ENCODE data around the gene OBSCN.
"Not testable (repeated sequence)": the region's sequence is repeated elsewhere in the genome, so short reads cannot be mapped to it uniquely, and the experiment has no call there.

OBSCN gene

DNA sequence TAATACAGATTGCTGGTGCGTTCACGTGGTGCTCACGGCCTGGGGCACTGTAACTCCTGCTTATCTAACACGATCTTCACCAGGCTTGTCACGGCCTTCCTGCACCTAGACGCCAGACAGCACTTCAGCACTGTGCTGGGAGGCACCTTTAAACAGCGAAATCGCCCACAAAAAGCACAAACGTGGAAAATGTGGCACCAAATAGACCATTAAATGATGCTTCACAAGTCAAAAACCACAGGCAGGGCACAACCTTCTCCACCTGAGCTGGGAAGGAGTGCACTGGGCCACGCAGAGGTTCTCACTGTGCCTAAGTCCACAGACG, 22.2 kb upstream of the OBSCN start:
- no peak for DNase-seq (ENCODE audit: low read depth)

- DNase-seq (ENCODE audit: low read depth): not testable (repeated sequence)
These were observed 19.6 kb upstream of the OBSCN start for GRCh38 chr1:228188249-228188648.

GRCh38 chr1:228190182-228190581, 17.7 kb upstream of the OBSCN start:
- DNase-seq (ENCODE audit: low read depth): no peak

DNA sequence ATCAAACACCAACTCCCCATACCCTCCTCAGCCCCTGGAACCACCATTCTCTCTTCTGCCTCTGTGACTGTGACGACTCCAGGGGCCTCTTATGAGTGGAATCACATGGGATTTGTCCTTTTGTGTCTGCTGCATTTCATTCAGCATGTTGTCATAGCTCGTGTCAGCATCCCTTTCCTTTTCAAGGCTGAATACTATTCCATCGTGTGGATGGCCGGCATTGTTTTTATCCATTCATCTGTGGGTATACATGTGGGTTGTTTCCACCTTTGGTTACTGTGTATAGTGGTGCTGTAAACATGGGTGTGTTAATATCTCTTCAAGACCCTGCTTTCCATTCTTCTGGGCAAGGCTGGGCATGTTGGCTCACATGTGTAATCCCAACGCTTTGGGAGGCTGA, 17.1 kb upstream of the OBSCN start:
- DNase-seq (ENCODE audit: low read depth): no peak

GRCh38 chr1:228194436-228194835, 13.4 kb upstream of the OBSCN start:
- no peak for DNase-seq (ENCODE audit: low read depth)

- DNase-seq (ENCODE audit: low read depth): no peak
These were observed 12.7 kb upstream of the OBSCN start for GRCh38 chr1:228194921-228195812.

- no peak for DNase-seq (ENCODE audit: low read depth)
These were observed 10.2 kb upstream of the OBSCN start for GRCh38 chr1:228197555-228198147.

- no peak for DNase-seq (ENCODE audit: low read depth)
These were observed 8.8 kb upstream of the OBSCN start for GRCh38 chr1:228198977-228199590.

DNA sequence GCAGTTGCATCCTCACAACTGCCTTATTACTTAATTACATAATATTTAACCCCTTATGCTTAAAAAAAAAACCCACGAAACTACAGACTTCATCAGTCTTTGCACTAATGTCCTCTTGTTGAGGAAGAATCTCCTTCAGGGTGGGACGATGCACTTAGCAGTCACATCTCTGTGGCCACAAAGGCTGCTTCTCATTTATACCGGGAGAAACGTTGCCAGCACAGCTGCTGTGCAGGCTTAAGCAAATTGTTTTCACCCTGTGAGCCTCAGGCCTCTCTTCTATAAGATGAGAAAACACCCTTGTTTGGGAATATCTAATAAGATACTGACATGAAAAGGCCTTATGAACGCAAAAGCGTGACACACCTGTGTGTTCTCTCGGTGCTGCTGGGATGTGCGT, 2.9 kb upstream of the OBSCN start:
- DNase-seq (ENCODE audit: low read depth): no peak

DNA sequence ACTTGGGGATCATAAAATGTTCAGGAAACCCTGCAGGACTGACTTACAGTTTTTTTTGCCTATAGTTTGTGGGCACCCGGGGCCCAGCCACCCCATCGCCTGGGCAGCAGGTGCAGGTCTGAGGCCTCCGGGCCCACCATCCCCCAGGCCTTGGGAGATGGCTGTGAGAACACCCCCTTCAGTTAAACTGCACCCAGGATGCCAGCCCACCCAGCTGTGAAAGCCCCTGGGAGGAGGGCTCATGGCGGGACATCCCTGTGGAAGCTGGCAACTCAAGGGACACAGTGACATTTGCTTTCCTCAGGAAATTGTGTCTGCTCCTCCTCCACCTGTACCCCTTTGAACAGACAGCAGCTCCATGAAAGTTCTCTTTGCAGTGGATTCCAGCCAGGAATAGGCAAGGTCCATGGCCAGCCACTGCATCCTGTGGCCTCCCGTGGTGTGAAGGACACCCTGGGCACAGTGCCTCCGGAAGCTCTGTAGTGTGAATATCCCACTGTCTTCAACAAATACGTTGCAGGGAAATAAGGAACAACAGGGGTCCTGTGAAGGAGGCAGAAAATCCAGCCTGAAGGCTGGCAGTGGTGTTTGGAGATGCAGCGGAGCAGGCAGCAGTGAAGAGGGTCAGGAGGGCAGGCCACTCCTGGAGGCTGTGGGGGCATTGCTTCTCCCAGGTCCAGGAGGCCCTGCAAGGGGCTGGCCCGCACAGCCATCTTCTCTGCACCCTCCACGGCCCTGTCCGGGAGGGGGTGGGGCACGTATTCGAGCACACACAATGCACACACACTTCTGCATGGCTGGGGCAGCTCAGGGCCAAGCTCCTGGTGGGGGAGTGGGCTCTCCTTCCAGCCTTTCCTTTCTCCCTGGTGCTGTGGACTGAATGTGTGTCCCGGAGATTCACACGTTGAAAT, 2.1 kb upstream of the OBSCN start:
- no peak for DNase-seq (ENCODE audit: low read depth)

GRCh38 chr1:228206582-228207351, 1.1 kb upstream of the OBSCN start:
- DNase-seq (ENCODE audit: low read depth): no peak

DNA sequence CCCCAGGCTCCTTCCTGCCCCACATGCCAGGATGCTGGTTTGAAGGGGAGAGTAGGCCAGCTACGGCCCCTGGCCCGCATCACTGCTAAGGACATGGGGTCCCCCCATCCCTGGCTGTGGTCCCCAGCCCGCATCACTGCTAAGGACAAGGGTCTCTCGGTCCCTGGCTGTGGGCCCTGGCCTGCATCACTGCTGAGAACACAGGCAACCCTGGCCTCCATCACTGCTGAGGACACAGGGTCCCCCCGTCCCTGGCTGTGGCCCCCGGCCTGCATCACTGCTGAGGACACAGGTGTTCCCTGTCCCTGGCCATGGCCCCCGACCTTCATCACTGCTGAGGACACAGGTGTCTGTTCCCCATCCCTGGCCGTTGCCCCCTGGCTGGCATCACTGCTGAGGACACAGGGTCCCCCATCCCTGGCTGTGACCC, 448 bp upstream of the OBSCN start:
- DNase-seq (ENCODE audit: low read depth): no peak

- no peak for DNase-seq (ENCODE audit: low read depth)
These were observed 1.1 kb downstream of the OBSCN start for GRCh38 chr1:228208831-228209551.

DNA sequence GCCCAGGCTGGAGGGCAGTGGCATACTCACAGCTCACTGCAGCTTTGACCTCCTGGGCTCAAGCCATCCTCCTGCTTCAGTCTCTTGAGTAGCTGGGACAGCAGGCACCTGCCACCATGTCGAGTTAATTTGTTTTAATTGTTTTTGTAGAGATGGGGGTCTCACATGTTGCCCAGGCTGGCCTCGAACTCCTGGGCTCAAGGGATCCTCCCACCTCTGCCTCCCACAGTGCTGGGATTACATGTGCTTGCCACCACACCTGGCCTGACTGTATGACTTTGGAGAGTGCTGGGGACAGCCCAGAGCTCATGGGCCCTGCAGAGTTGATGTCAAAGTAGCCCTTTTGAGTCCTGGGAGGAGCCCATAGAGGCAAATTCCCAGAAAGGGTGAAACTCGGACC, 1.8 kb downstream of the OBSCN start:
- DNase-seq (ENCODE audit: low read depth): no peak

- no peak for DNase-seq (ENCODE audit: low read depth)
These were observed 2.3 kb downstream of the OBSCN start for GRCh38 chr1:228210076-228210651.

DNA sequence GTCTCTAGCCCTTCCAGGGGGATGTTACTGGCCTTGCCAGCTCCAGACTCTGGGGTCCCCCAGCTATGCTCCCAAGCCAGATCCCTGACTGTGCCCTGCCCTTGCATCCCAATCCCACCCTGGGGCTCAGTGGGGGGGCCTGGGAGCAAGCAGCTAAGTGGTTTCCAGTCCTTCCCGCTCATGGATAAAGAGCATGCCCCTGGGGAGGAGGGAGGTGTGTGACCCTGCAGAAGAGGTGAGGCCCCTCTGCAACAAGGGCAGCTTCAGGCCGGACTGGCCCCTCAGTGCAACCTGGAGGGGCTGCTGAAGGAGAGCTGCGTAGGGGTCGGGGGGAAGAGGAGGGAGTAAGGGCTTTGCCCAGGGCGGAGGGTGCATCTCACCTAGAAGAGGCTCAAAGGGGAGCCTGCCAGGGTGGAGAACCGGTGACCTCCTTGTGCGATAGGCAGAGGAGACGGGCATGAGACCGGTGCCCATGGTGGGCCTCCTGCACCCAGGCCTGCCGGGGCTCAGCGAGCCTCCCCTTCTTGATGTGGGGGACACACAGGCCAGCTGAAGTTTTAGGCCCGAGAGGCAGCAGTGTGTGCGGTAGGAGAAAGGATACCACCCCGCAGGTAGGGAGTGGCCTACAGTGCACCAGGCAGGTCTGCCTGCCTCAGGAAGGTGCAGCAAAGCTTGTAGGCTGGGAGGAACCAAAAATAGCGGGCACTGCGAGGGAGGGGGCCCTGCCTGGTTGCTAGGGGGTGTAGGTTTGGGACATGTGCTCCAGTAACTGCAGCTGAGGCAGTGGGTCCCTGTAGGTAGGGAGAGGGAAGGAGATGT, 3.1 kb downstream of the OBSCN start:
- DNase-seq (ENCODE audit: low read depth): no peak

GRCh38 chr1:228211531-228212414, 3.9 kb downstream of the OBSCN start:
- DNase-seq (ENCODE audit: low read depth): no peak

GRCh38 chr1:228212415-228212965, 4.6 kb downstream of the OBSCN start:
- no peak for DNase-seq (ENCODE audit: low read depth)
